ENCODE data around the gene FYN.

The FYN gene

GRCh38 chr6:111810294-111811131 is 62.7 kb downstream of the FYN start:
- H3K36me3 ChIP-seq (ENCODE audit: control insufficient read depth, low read depth, low read length): no peaks in the 10 kb centered on the region
- no peaks in the 10 kb centered on the region for H3K9me3 ChIP-seq (ENCODE audit: control insufficient read depth, low read depth, low read length)
- H3K27ac ChIP-seq (ENCODE audit: low read length): no peak overlapping the region
- H3K27me3 ChIP-seq (ENCODE audit: control insufficient read depth, insufficient read depth, low read length): no peaks in the 10 kb centered on the region
- no peak overlapping the region for H3K4me3 ChIP-seq (ENCODE audit: low read length)
- no peak overlapping the region for H3K9ac ChIP-seq (ENCODE audit: low read length)
- H3K4me1 ChIP-seq (ENCODE audit: control insufficient read depth, low read depth, low read length): no peaks in the 10 kb centered on the region

- Histone ChIP-seq H3K36me3 (ENCODE audit: control insufficient read depth, low read depth, low read length) (no peaks in the 10 kb centered on the region), H3K4me1 (ENCODE audit: control insufficient read depth, low read depth, low read length) (no peaks in the 10 kb centered on the region)
Measured at GRCh38 chr6:111809766-111810165, 63.5 kb downstream of the FYN start.

GRCh38 chr6:111809264-111809663 is 64.0 kb downstream of the FYN start:
- Histone ChIP-seq H3K9ac (ENCODE audit: low read length) (no peak overlapping the region), H3K36me3 (ENCODE audit: control insufficient read depth, low read depth, low read length) (no peaks in the 10 kb centered on the region), H3K4me1 (ENCODE audit: control insufficient read depth, low read depth, low read length) (no peaks in the 10 kb centered on the region), H3K27ac (ENCODE audit: low read length) (no peak overlapping the region), H3K27me3 (ENCODE audit: control insufficient read depth, insufficient read depth, low read length) (no peaks in the 10 kb centered on the region), H3K9me3 (ENCODE audit: control insufficient read depth, low read depth, low read length) (no peaks in the 10 kb centered on the region), H3K4me3 (ENCODE audit: low read length) (no peak overlapping the region)

More at GRCh38 chr6:111809766-111810165, 63.5 kb downstream of the FYN start:
- no peaks in the 10 kb centered on the region for H3K27me3 ChIP-seq (ENCODE audit: control insufficient read depth, insufficient read depth, low read length)
- H3K9me3 ChIP-seq (ENCODE audit: control insufficient read depth, low read depth, low read length): no peaks in the 10 kb centered on the region
- H3K27ac ChIP-seq (ENCODE audit: low read length): no peak overlapping the region
- no peak overlapping the region for H3K9ac ChIP-seq (ENCODE audit: low read length)
- H3K4me3 ChIP-seq (ENCODE audit: low read length): no peak overlapping the region

GRCh38 chr6:111808493-111808892 is 64.8 kb downstream of the FYN start:
- H3K4me3 ChIP-seq (ENCODE audit: low read length): no peak overlapping the region
- no peaks in the 10 kb centered on the region for H3K9me3 ChIP-seq (ENCODE audit: control insufficient read depth, low read depth, low read length)
- no peaks in the 10 kb centered on the region for H3K27me3 ChIP-seq (ENCODE audit: control insufficient read depth, insufficient read depth, low read length)
- no peaks in the 10 kb centered on the region for H3K36me3 ChIP-seq (ENCODE audit: control insufficient read depth, low read depth, low read length)
- H3K27ac ChIP-seq (ENCODE audit: low read length): no peak overlapping the region
- no peak overlapping the region for H3K9ac ChIP-seq (ENCODE audit: low read length)
- no peaks in the 10 kb centered on the region for H3K4me1 ChIP-seq (ENCODE audit: control insufficient read depth, low read depth, low read length)

GRCh38 chr6:111806561-111807497 is 66.4 kb downstream of the FYN start:
- Histone ChIP-seq H3K4me3 (ENCODE audit: low read length) (no peak overlapping the region), H3K27ac (ENCODE audit: low read length) (no peak overlapping the region), H3K36me3 (ENCODE audit: control insufficient read depth, low read depth, low read length) (no peaks in the 10 kb centered on the region), H3K9ac (ENCODE audit: low read length) (no peak overlapping the region), H3K27me3 (ENCODE audit: control insufficient read depth, insufficient read depth, low read length) (no peaks in the 10 kb centered on the region), H3K9me3 (ENCODE audit: control insufficient read depth, low read depth, low read length) (no peaks in the 10 kb centered on the region), H3K4me1 (ENCODE audit: control insufficient read depth, low read depth, low read length) (no peaks in the 10 kb centered on the region)

- Histone ChIP-seq H3K27me3 (ENCODE audit: control insufficient read depth, insufficient read depth, low read length) (no peaks in the 10 kb centered on the region), H3K9me3 (ENCODE audit: control insufficient read depth, low read depth, low read length) (no peaks in the 10 kb centered on the region), H3K36me3 (ENCODE audit: control insufficient read depth, low read depth, low read length) (no peaks in the 10 kb centered on the region), H3K4me3 (ENCODE audit: low read length) (no peak overlapping the region), H3K27ac (ENCODE audit: low read length) (no peak overlapping the region), H3K4me1 (ENCODE audit: control insufficient read depth, low read depth, low read length) (no peaks in the 10 kb centered on the region), H3K9ac (ENCODE audit: low read length) (no peak overlapping the region)
Measured at GRCh38 chr6:111806165-111806547, 67.1 kb downstream of the FYN start.

GRCh38 chr6:111805511-111806164 is 67.6 kb downstream of the FYN start:
- H3K36me3 ChIP-seq (ENCODE audit: control insufficient read depth, low read depth, low read length): no peaks in the 10 kb centered on the region
- no peaks in the 10 kb centered on the region for H3K27me3 ChIP-seq (ENCODE audit: control insufficient read depth, insufficient read depth, low read length)
- H3K27ac ChIP-seq (ENCODE audit: low read length): no peak overlapping the region
- H3K9ac ChIP-seq (ENCODE audit: low read length): no peak overlapping the region
- no peaks in the 10 kb centered on the region for H3K4me1 ChIP-seq (ENCODE audit: control insufficient read depth, low read depth, low read length)
- no peaks in the 10 kb centered on the region for H3K9me3 ChIP-seq (ENCODE audit: control insufficient read depth, low read depth, low read length)
- no peak overlapping the region for H3K4me3 ChIP-seq (ENCODE audit: low read length)

- Histone ChIP-seq H3K27me3 (ENCODE audit: control insufficient read depth, insufficient read depth, low read length) (no peaks in the 10 kb centered on the region), H3K4me1 (ENCODE audit: control insufficient read depth, low read depth, low read length) (peaks cover 8% of the 10 kb centered on the region), H3K4me3 (ENCODE audit: low read length) (no peak overlapping the region), H3K9me3 (ENCODE audit: control insufficient read depth, low read depth, low read length) (no peaks in the 10 kb centered on the region), H3K36me3 (ENCODE audit: control insufficient read depth, low read depth, low read length) (no peaks in the 10 kb centered on the region), H3K9ac (ENCODE audit: low read length) (no peak overlapping the region), H3K27ac (ENCODE audit: low read length) (no peak overlapping the region)
Measured at GRCh38 chr6:111804627-111805235, 68.5 kb downstream of the FYN start.

- Histone ChIP-seq H3K36me3 (ENCODE audit: control insufficient read depth, low read depth, low read length) (no peaks in the 10 kb centered on the region), H3K27me3 (ENCODE audit: control insufficient read depth, insufficient read depth, low read length) (no peaks in the 10 kb centered on the region), H3K9me3 (ENCODE audit: control insufficient read depth, low read depth, low read length) (no peaks in the 10 kb centered on the region), H3K27ac (ENCODE audit: low read length) (no peak overlapping the region), H3K4me3 (ENCODE audit: low read length) (no peak overlapping the region), H3K9ac (ENCODE audit: low read length) (no peak overlapping the region), H3K4me1 (ENCODE audit: control insufficient read depth, low read depth, low read length) (peaks cover 8% of the 10 kb centered on the region)
Measured at GRCh38 chr6:111803804-111804203, 69.4 kb downstream of the FYN start.

GRCh38 chr6:111803371-111803770 is 69.9 kb downstream of the FYN start:
- Histone ChIP-seq H3K27ac (ENCODE audit: low read length) (no peak overlapping the region), H3K9ac (ENCODE audit: low read length) (no peak overlapping the region), H3K9me3 (ENCODE audit: control insufficient read depth, low read depth, low read length) (no peaks in the 10 kb centered on the region), H3K36me3 (ENCODE audit: control insufficient read depth, low read depth, low read length) (no peaks in the 10 kb centered on the region), H3K4me1 (ENCODE audit: control insufficient read depth, low read depth, low read length) (peaks cover 13% of the 10 kb centered on the region), H3K4me3 (ENCODE audit: low read length) (no peak overlapping the region), H3K27me3 (ENCODE audit: control insufficient read depth, insufficient read depth, low read length) (no peaks in the 10 kb centered on the region)

GRCh38 chr6:111802720-111803330 is 70.4 kb downstream of the FYN start:
- no peaks in the 10 kb centered on the region for H3K36me3 ChIP-seq (ENCODE audit: control insufficient read depth, low read depth, low read length)
- no peaks in the 10 kb centered on the region for H3K9me3 ChIP-seq (ENCODE audit: control insufficient read depth, low read depth, low read length)
- no peak overlapping the region for H3K27ac ChIP-seq (ENCODE audit: low read length)
- H3K4me1 ChIP-seq (ENCODE audit: control insufficient read depth, low read depth, low read length): peaks cover 14% of the 10 kb centered on the region
- no peaks in the 10 kb centered on the region for H3K27me3 ChIP-seq (ENCODE audit: control insufficient read depth, insufficient read depth, low read length)
- H3K4me3 ChIP-seq (ENCODE audit: low read length): no peak overlapping the region
- H3K9ac ChIP-seq (ENCODE audit: low read length): no peak overlapping the region

All from iPS-18a (cell line).